HepG2 (cell line): ENCODE data around the gene EHBP1. TPM values are rescaled to one million over a fixed set of nuclear protein-coding genes. Genes with fewer than 3 reads are reported as not detected.

ENCODE experiments used
- ATAC-seq: fragments of 200-7000 bp; cut with Tn5 transposase; 3 replicates; pipeline ENCODE4 v1.9.1; 2020; ENCODE audit warnings: mild to moderate bottlenecking, moderate library complexity
- BruUV-seq: library from RNA; stranded (reverse); fragments of 400-500 nt; replicated peaks from 2 replicates; lab custom pipeline; 2021; lab: Mats Ljungman, UMichigan
- CTCF ChIA-PET: fragments of 300-600 bp; formaldehyde crosslinking; extraction: SDS; loops from one replicate; lab custom pipeline; 2021; ENCODE audit warnings: low total read pairs, inconsistent platforms, low intra/inter-chr PET ratio; lab: Yijun Ruan, JAX
- POLR2A ChIA-PET: fragments of 350-600 bp; sonication (Branson Sonifier 250); formaldehyde crosslinking; loops from one replicate; lab custom pipeline; 2020; ENCODE audit warnings: antibody characterized with exemption, inconsistent platforms; lab: Yijun Ruan, JAX
- DNase-seq: peaks from one replicate; pipeline ENCODE4 v3.0.0-alpha.2; 2015; ENCODE audit warnings: low spot score
- FAIRE-seq: peaks from 3 replicates; lab custom pipeline; 2011; peaks lifted over from hg19 to GRCh38; lab: Jason Lieb, UNC
- H2AFZ ChIP-seq: one replicate; pipeline ENCODE4 v1.6.1; 2011; ENCODE audit warnings: low read length, inconsistent platforms
- H3K27ac ChIP-seq: fragments of 300-600 bp; 3 replicates; pipeline ENCODE4 v1.8.0; 2011; ENCODE audit warnings: mixed run types, mild to moderate bottlenecking, mixed read lengths, low read length, inconsistent platforms; ENCODE audit not compliant: insufficient read depth; ENCODE audit errors: extremely low read length
- H3K27me3 ChIP-seq, 2 experiments: fragments of 200-600 bp in 1 of 2; 2 replicates in 1 of 2; 3 replicates in 1 of 2; pipeline versions ENCODE4 v1.6.0 to v1.8.0; 2011; ENCODE audit warnings: low read length in 2 of 2, mild to moderate bottlenecking in 2 of 2, moderate library complexity in 2 of 2, inconsistent platforms in 1 of 2; ENCODE audit not compliant: insufficient read depth in 2 of 2, control insufficient read depth in 1 of 2
- H3K36me3 ChIP-seq, 2 experiments: fragments of 200-600 bp in 1 of 2; replicated peaks in 1 of 2; 2 replicates in 1 of 2; 3 replicates in 1 of 2; pipeline versions ENCODE4 v1.5.1 to v1.8.0; 2011; ENCODE audit warnings: low read length in 2 of 2, inconsistent platforms in 1 of 2; ENCODE audit not compliant: insufficient read depth in 2 of 2, control insufficient read depth in 1 of 2
- H3K4me1 ChIP-seq: 2 replicates; pipeline ENCODE4 v1.5.1; 2012; ENCODE audit warnings: low read length, inconsistent platforms; ENCODE audit not compliant: insufficient read depth
- H3K4me2 ChIP-seq: 2 replicates; pipeline ENCODE4 v1.6.0; 2011; ENCODE audit warnings: low read depth, low read length, inconsistent platforms
- H3K4me3 ChIP-seq, 3 experiments: fragments of 200-600 bp in 1 of 3; sonication (generic), shearing (Covaris generic) in 1 of 3; replicated peaks in 1 of 3; 2 replicates each; pipeline ENCODE4 v1.5.1; 2011 to 2016; ENCODE audit warnings: low read length in 3 of 3, inconsistent platforms in 2 of 3, low read depth in 2 of 3, mild to moderate bottlenecking in 2 of 3, control low read depth in 1 of 3, mixed read lengths in 1 of 3; ENCODE audit not compliant: insufficient read depth in 1 of 3
- H3K79me2 ChIP-seq: one replicate; pipeline ENCODE4 v1.6.1; 2011; ENCODE audit warnings: low read length, inconsistent platforms; ENCODE audit not compliant: insufficient read depth
- H3K9ac ChIP-seq: 2 replicates; pipeline ENCODE4 v1.6.0; 2011; ENCODE audit warnings: mild to moderate bottlenecking, low read depth, low read length, inconsistent platforms; ENCODE audit not compliant: insufficient read depth
- H3K9me3 ChIP-seq: 2 replicates; pipeline ENCODE4 v1.5.1; 2012; ENCODE audit warnings: mild to moderate bottlenecking, low read length
- H4K20me1 ChIP-seq: 2 replicates; pipeline ENCODE4 v1.6.0; 2011; ENCODE audit warnings: inconsistent platforms, mild to moderate bottlenecking, low read length, moderate library complexity; ENCODE audit not compliant: insufficient read depth
- ATF3 ChIP-seq: sonication (generic); formaldehyde crosslinking; IDR thresholded peaks from 2 replicates; pipeline ENCODE4 v1.4.0; 2020; ENCODE audit warnings: missing genetic modification reagents
- ATF7 ChIP-seq, 2 experiments: fragments of 450-650 bp in 1 of 2; sonication (generic) in 1 of 2; formaldehyde crosslinking in 1 of 2; IDR thresholded peaks; 2 replicates each; pipeline versions ENCODE4 v1.4.0 to v1.6.1; 2016 to 2020; ENCODE audit warnings: antibody characterized with exemption in 1 of 2, mild to moderate bottlenecking in 1 of 2, missing genetic modification reagents in 1 of 2
- FOXK1 ChIP-seq: sonication (generic); formaldehyde crosslinking; IDR thresholded peaks from 2 replicates; pipeline ENCODE4 v1.4.0; 2020; ENCODE audit warnings: low read depth, missing genetic modification reagents, borderline replicate concordance
- HNF4A ChIP-seq: sonication (generic); formaldehyde crosslinking; IDR thresholded peaks from 2 replicates; pipeline ENCODE4 v1.4.0; 2020; ENCODE audit warnings: missing genetic modification reagents
- HNF4G ChIP-seq, 2 experiments: sonication (generic) in 1 of 2; formaldehyde crosslinking in 1 of 2; IDR thresholded peaks; 2 replicates each; pipeline versions ENCODE4 v1.4.0 to v1.6.1; 2011 to 2020; ENCODE audit warnings: borderline replicate concordance in 2 of 2, low read depth in 2 of 2, mild to moderate bottlenecking in 2 of 2, low read length in 1 of 2, missing genetic modification reagents in 1 of 2, moderate library complexity in 1 of 2
- NR3C1 ChIP-seq: sonication (generic); formaldehyde crosslinking; IDR thresholded peaks from 2 replicates; pipeline ENCODE4 v1.4.0; 2020; ENCODE audit warnings: missing genetic modification reagents
- ONECUT2 ChIP-seq: sonication (generic); formaldehyde crosslinking; IDR thresholded peaks from 2 replicates; pipeline ENCODE4 v1.4.0; 2020; ENCODE audit warnings: missing genetic modification reagents
- SMARCE1 ChIP-seq: fragments of 450-650 bp; IDR thresholded peaks from 2 replicates; pipeline ENCODE4 v1.6.1; 2017; ENCODE audit warnings: borderline replicate concordance
- ZBTB21 ChIP-seq: sonication (generic); formaldehyde crosslinking; IDR thresholded peaks from 2 replicates; pipeline ENCODE4 v1.4.0; 2020; ENCODE audit warnings: missing genetic modification reagents
- ZFP36L1 ChIP-seq: sonication (generic); formaldehyde crosslinking; IDR thresholded peaks from 2 replicates; pipeline ENCODE4 v1.8.0; 2022; ENCODE audit warnings: mild to moderate bottlenecking, missing genetic modification reagents, moderate library complexity
- ZKSCAN8 ChIP-seq: IDR thresholded peaks from 2 replicates; pipeline ENCODE4 v1.6.1; 2016; ENCODE audit warnings: borderline replicate concordance, missing genetic modification reagents, missing compliant biosample characterization
- WGBS: methylation state at CpG from one replicate; pipeline ENCODE4 v1.1.6; 2017; ENCODE audit warnings: low lambda C conversion rate; 5-methylcytosine and 5-hydroxymethylcytosine counted together
- in situ Hi-C: cut with HindIII; loops from 2 replicates; pipeline ENCODE4 v1.10.0; 2017; ENCODE audit warnings: low pct_unique_long_range_greater_than_20kb; ENCODE audit not compliant: extremely low pct_ligation_motif_present
- intact Hi-C: fragments of 100-400 bp; cut with micrococcal nuclease; formaldehyde crosslinking; loops from one replicate; pipeline ENCODE4 v1.10.0; 2022; ENCODE audit not compliant: unreplicated experiment
- polyA plus RNA-seq, 8 experiments: library from polyadenylated mRNA; depleted of rRNA in 3 of 8; stranded (reverse) in 7 of 8; unstranded in 1 of 8; fragments of >200 nt; fragmentation: Illumina TruSeq in 4 of 8; extraction: Trizol in 4 of 8; gene quantifications; 2 replicates each; pipeline versions ENCODE4 v1.2.1 to v1.2.3, GENCODE V29; 2011 to 2016; ENCODE audit warnings: low read depth in 4 of 8, missing spikeins in 1 of 8, mixed read lengths in 1 of 8; ENCODE audit not compliant: insufficient read depth in 1 of 8
- total RNA-seq, 5 experiments: library from RNA; depleted of rRNA; stranded (reverse); fragments of >200 nt; fragmentation: Illumina TruSeq; extraction: Trizol; gene quantifications; 2 replicates each; pipeline ENCODE4 v1.2.3, GENCODE V29; 2016; ENCODE audit warnings: low read depth in 1 of 5
- TF ChIP-seq, protein P1 (sequence below): sonication (generic); formaldehyde crosslinking; IDR thresholded peaks from 2 replicates; pipeline ENCODE4 v1.4.0; 2020; ENCODE audit warnings: missing genetic modification reagents
- TF ChIP-seq, protein P2 (sequence below), 2 experiments: fragments of 450-650 bp in 1 of 2; sonication (generic) in 1 of 2; formaldehyde crosslinking; IDR thresholded peaks; 2 replicates each; pipeline versions ENCODE4 v1.5.0 to v1.8.0; 2020 to 2022; ENCODE audit warnings: mild to moderate bottlenecking in 1 of 2, missing genetic modification reagents in 1 of 2

The EHBP1 gene
- total and polyA plus RNA-seq, 2 of the 13 experiments (the other 11 are each of a cell fraction or from before 2014, with no cell fraction given), result 93.5 to 146 TPM

DNA sequence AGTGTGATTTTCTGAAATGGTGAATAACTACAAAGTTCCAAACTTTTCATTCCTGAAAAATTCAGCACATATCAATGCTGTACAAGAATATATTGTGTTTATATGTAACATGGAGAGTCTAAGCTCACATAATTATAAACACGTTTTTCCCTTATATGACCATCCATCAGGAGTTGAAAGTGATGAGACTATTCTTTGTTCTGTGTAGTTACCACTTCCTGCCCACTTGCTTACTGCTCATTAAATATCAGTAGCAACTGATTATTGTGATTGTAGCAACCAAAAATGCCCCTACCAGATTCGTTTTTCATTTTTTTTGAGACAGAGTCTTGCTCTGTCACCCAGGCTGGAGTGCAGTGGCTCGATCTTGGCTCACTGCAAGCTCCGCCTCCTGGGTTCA, 375.9 kb downstream of the EHBP1 start:
- H3K4me2 ChIP-seq, result no peak overlapping the region
- FAIRE-seq (no peak), ATAC-seq (no peak), DNase-seq (no peak)
- intact Hi-C loops, result no loop called here
- POLR2A ChIA-PET, result no interaction called here
- no peak for TF ChIP-seq SMARCE1
- TF ChIP-seq FOXK1 (CRISPR knock-in tag), result no peak
- TF ChIP-seq HNF4G (IDR thresholded peaks at IDR 0.05; ENCODE audit: borderline replicate concordance, low read depth, low read length), result no peak
- no peak for TF ChIP-seq HNF4G (CRISPR knock-in tag; IDR thresholded peaks at IDR 0.05; ENCODE audit: borderline replicate concordance, low read depth)
- WGBS, result 75% methylated on average over 4 of the region's 4 CpGs
- no peaks in the 10 kb centered on the region for H4K20me1 ChIP-seq
- peaks cover 36% of the 10 kb centered on the region for H3K4me1 ChIP-seq
- no peaks in the 10 kb centered on the region for H3K79me2 ChIP-seq
- H3K27ac ChIP-seq, result no peak overlapping the region
- no peaks in the 10 kb centered on the region for H3K9me3 ChIP-seq
- in situ Hi-C loops, result loop anchor here (25.0 kb wide), 1 partner anchor 206 kb away; no protein-coding TSS in a partner anchor
- no peaks in the 10 kb centered on the region for H3K27me3 ChIP-seq
- H2AFZ ChIP-seq, result no peak overlapping the region
- no peaks in the 10 kb centered on the region for H3K36me3 ChIP-seq
- no peak overlapping the region for H3K4me3 ChIP-seq
- no peak overlapping the region for H3K9ac ChIP-seq
- no TSS peak for BruUV-seq
- CTCF ChIA-PET, result no interaction called here

- in situ Hi-C loops, result loop anchor here (25.0 kb wide), 1 partner anchor 201 kb away; no protein-coding TSS in a partner anchor
- POLR2A ChIA-PET, result no interaction called here
- TF ChIP-seq, protein P1, sequence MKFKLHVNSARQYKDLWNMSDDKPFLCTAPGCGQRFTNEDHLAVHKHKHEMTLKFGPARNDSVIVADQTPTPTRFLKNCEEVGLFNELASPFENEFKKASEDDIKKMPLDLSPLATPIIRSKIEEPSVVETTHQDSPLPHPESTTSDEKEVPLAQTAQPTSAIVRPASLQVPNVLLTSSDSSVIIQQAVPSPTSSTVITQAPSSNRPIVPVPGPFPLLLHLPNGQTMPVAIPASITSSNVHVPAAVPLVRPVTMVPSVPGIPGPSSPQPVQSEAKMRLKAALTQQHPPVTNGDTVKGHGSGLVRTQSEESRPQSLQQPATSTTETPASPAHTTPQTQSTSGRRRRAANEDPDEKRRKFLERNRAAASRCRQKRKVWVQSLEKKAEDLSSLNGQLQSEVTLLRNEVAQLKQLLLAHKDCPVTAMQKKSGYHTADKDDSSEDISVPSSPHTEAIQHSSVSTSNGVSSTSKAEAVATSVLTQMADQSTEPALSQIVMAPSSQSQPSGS (CRISPR knock-in tag), result peak; percentile 56; the same call in 1 of the 2 replicates
- TF ChIP-seq ZBTB21, result peak; percentile 27; the same call in 1 of the 2 replicates
- TF ChIP-seq ZKSCAN8 (CRISPR knock-in tag), result no peak
- peak; percentile 23; the same call in 1 of the 2 replicates for TF ChIP-seq HNF4A
- TF ChIP-seq NR3C1, result no peak
- TF ChIP-seq ATF3 (CRISPR knock-in tag), result peak; percentile 44; the same call in 1 of the 2 replicates
- TF ChIP-seq, protein P2, sequence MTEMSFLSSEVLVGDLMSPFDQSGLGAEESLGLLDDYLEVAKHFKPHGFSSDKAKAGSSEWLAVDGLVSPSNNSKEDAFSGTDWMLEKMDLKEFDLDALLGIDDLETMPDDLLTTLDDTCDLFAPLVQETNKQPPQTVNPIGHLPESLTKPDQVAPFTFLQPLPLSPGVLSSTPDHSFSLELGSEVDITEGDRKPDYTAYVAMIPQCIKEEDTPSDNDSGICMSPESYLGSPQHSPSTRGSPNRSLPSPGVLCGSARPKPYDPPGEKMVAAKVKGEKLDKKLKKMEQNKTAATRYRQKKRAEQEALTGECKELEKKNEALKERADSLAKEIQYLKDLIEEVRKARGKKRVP (CRISPR knock-in tag; IDR thresholded peaks at IDR 0.05), result peak in 1 of 2 experiments; percentile 50; a peak in 1 of 4 replicates
- peak; percentile 88 for TF ChIP-seq ATF7 (IDR thresholded peaks at IDR 0.05)
- TF ChIP-seq ATF7 (CRISPR knock-in tag; IDR thresholded peaks at IDR 0.05), result no peak
- TF ChIP-seq ZFP36L1 (CRISPR knock-in tag), result no peak
- peak; percentile 87 for TF ChIP-seq ONECUT2 (CRISPR knock-in tag)
These were observed 381.2 kb downstream of the EHBP1 start for GRCh38 chr2:63086687-63087086.

More at GRCh38 chr2:63086687-63087086, 381.2 kb downstream of the EHBP1 start:
- no TSS peak for BruUV-seq
- DNase-seq, result no peak
- no peak overlapping the region for H3K4me3 ChIP-seq
- no peaks in the 10 kb centered on the region for H4K20me1 ChIP-seq
- no peak overlapping the region for H3K4me2 ChIP-seq
- H3K27ac ChIP-seq, result no peak overlapping the region
- peak; percentile 66 for ATAC-seq
- no peak overlapping the region for H3K9ac ChIP-seq
- H3K79me2 ChIP-seq, result no peaks in the 10 kb centered on the region
- peaks cover 24% of the 10 kb centered on the region for H3K4me1 ChIP-seq
- CTCF ChIA-PET, result no interaction called here
- no peak overlapping the region for H2AFZ ChIP-seq
- no peaks in the 10 kb centered on the region for H3K36me3 ChIP-seq
- peak; percentile 36 for FAIRE-seq
- H3K9me3 ChIP-seq, result no peaks in the 10 kb centered on the region
- 4% methylated on average over 1 of the region's 1 CpG for WGBS
- intact Hi-C loops, result no loop called here
- no peaks in the 10 kb centered on the region for H3K27me3 ChIP-seq
